ENCODE measurements around the gene PA2G4.

PA2G4 gene

DNA sequence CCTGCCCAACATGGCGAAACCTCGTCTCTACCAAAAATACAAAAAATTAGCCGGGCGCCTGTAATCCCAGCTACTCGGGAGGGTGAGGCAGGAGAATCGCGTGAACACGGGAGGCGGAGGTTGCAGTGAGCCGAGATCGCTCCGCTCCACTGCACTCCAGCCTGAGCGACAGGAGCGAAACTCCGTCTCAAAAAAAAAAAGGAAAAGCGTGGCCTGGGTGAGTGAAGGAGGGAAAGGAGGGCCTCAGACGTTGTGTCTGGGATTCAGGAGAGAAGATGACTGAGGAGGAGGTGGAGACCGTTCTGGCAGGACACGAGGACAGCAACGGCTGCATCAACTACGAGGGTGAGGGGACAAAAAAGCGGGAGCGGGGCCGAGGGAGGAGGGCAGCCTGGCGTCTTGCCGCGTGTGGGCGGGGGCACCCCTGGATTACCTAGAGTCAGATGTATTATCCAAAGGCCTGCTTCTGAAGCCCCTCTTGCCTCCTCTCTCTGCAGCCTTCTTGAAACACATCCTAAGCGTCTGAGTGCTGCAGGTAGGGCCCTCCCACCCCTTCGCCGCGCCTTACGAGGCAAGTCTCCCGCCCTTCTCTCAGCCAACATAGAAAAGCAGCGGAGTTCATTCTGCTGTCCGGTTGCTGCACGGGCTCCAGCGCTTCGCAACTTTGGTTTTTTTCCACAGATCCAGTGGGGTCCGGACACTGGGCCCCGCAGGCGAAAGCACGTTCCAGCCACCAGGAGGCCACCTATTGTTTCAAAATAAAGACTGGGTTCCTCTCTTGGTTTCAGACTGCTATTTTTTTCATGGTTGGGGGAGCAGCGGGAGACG is 53.1 kb downstream of the PA2G4 start:
- Histone ChIP-seq H3K79me2 (ENCODE audit: control insufficient read depth, low read length) (peaks cover 59% of the 10 kb centered on the region), H3K4me1 (ENCODE audit: control insufficient read depth, low read length) (peaks cover 46% of the 10 kb centered on the region), H3K4me2 (ENCODE audit: low read length) (peak overlapping the region; percentile 77), H3K9me2 (replicated peaks; ENCODE audit: control insufficient read depth, low read length) (no peaks in the 10 kb centered on the region), H3K27me3 (ENCODE audit: control insufficient read depth, low read length) (no peaks in the 10 kb centered on the region), H3K27ac (ENCODE audit: low read depth, low read length) (peak overlapping the region; percentile 78), H3K36me3 (ENCODE audit: control insufficient read depth, low read length) (peaks cover 56% of the 10 kb centered on the region), H3F3A (ENCODE audit: control insufficient read depth, insufficient read depth) (peaks cover 11% of the 10 kb centered on the region), H3K9me3 (ENCODE audit: control insufficient read depth, insufficient read depth, low read length) (no peaks in the 10 kb centered on the region), H4K20me1 (ENCODE audit: control insufficient read depth, insufficient read depth, low read depth, low read length) (peaks cover 15% of the 10 kb centered on the region), H3K4me3 (ENCODE audit: low read length) (peak overlapping the region; percentile 82)
- TF ChIP-seq, protein P1, sequence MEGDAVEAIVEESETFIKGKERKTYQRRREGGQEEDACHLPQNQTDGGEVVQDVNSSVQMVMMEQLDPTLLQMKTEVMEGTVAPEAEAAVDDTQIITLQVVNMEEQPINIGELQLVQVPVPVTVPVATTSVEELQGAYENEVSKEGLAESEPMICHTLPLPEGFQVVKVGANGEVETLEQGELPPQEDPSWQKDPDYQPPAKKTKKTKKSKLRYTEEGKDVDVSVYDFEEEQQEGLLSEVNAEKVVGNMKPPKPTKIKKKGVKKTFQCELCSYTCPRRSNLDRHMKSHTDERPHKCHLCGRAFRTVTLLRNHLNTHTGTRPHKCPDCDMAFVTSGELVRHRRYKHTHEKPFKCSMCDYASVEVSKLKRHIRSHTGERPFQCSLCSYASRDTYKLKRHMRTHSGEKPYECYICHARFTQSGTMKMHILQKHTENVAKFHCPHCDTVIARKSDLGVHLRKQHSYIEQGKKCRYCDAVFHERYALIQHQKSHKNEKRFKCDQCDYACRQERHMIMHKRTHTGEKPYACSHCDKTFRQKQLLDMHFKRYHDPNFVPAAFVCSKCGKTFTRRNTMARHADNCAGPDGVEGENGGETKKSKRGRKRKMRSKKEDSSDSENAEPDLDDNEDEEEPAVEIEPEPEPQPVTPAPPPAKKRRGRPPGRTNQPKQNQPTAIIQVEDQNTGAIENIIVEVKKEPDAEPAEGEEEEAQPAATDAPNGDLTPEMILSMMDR (IDR thresholded peaks at IDR 0.05; ENCODE audit: low read depth, low read length, poor library complexity, severe bottlenecking): peak; percentile 43
- no peak for TF ChIP-seq EZH2phosphoT487 (IDR thresholded peaks at IDR 0.05; ENCODE audit: borderline replicate concordance, low read length)

DNA sequence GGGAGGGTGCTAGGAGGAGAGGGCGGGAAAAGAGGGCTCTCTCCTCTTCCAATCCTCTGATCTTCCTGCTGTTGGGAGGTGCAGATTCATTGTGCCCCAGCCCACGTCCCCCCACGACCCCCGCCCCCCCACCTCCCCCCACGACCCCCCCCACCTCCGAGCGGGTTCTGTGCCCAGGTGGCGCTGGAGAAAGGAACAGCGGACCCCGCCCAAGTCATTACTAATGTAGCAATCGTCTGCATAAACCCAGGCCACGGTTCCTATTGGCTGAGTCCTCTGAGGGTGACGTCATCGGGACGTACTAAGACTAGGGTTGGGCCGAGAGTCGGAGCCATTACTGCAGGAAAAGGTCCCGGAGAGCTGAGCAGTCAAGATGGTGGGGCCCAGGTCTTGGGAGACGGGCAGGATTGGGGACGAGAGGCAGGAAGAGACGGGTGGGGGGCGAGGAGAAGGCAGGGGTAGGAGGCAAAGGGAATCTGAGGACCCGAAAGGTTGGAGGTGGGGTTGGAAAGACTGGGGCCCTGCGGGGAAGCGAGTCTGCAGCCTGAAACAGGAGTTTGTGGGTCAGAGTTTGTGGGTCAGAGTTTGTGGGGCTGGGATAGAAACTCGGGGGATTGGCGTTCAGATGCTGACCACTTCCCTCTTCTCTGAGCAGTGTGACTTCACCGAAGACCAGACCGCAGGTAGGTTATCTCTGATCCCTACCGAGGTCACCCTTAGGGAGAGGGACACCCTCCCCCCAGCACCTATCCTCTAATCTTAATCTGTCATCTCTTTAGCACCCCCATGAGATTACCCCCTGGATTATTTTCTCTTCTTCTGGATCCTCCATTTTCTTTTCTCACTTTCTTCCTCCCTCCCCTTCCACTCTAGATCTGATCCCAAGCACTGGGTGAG is 53.9 kb downstream of the PA2G4 start, which contains the start of gene MYL6:
TSS of gene MYL6 (plus strand) at position 331 of the 897 bp plus-strand sequence. CDS start at position 374, 43 bp downstream.
- H3K36me3 ChIP-seq (ENCODE audit: control insufficient read depth, low read length): peaks cover 64% of the 10 kb centered on the region
- H3K9me3 ChIP-seq (ENCODE audit: control insufficient read depth, insufficient read depth, low read length): no peaks in the 10 kb centered on the region
- peak within 1 kb of the TSS; percentile 94 for H3K4me2 ChIP-seq (ENCODE audit: low read length)
- H3K4me3 ChIP-seq (ENCODE audit: low read length): peak within 1 kb of the TSS; percentile 91
- peaks cover 15% of the 10 kb centered on the region for H4K20me1 ChIP-seq (ENCODE audit: control insufficient read depth, insufficient read depth, low read depth, low read length)
- H3F3A ChIP-seq (ENCODE audit: control insufficient read depth, insufficient read depth): peaks cover 20% of the 10 kb centered on the region
- peak within 1 kb of the TSS; percentile 78 for H3K27ac ChIP-seq (ENCODE audit: low read depth, low read length)
- H3K27me3 ChIP-seq (ENCODE audit: control insufficient read depth, low read length): no peaks in the 10 kb centered on the region
- H3K9me2 ChIP-seq (replicated peaks; ENCODE audit: control insufficient read depth, low read length): no peaks in the 10 kb centered on the region
- peaks cover 41% of the 10 kb centered on the region for H3K4me1 ChIP-seq (ENCODE audit: control insufficient read depth, low read length)
- H3K79me2 ChIP-seq (ENCODE audit: control insufficient read depth, low read length): peaks cover 50% of the 10 kb centered on the region
- TF ChIP-seq EZH2phosphoT487 (IDR thresholded peaks at IDR 0.05; ENCODE audit: borderline replicate concordance, low read length): no peak
- TF ChIP-seq, protein P1 (IDR thresholded peaks at IDR 0.05; ENCODE audit: low read depth, low read length, poor library complexity, severe bottlenecking): no peak

DNA sequence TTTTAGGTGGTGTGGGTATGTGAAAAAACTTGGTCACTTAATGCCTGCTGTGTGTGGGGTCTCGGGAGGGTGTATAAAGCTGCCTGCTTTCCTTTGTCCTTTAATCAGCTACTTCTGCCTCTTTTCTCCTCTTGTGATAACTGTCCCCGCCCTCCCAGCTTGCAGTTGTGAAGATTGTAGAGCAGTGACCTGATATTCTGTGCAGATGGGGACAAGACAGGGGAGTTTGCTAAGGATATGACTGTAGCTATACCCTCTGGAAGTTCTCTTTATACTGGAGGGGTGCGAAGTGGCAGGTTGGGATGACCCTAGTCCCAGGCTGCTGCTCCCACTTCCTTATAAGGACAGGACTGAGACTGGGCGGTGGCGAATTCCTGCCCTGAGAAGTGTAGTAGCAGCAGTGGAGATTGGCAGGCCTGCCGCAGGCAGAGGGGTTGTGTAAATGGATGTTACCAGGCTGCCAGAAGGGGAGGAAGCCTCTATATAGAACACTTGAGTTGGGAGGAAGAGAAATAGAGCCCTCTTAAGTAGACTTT is 54.6 kb downstream of the PA2G4 start:
- peak overlapping the region; percentile 72 for H3K27ac ChIP-seq (ENCODE audit: low read depth, low read length)
- peaks cover 15% of the 10 kb centered on the region for H4K20me1 ChIP-seq (ENCODE audit: control insufficient read depth, insufficient read depth, low read depth, low read length)
- no peaks in the 10 kb centered on the region for H3K27me3 ChIP-seq (ENCODE audit: control insufficient read depth, low read length)
- H3K9me3 ChIP-seq (ENCODE audit: control insufficient read depth, insufficient read depth, low read length): no peaks in the 10 kb centered on the region
- H3K4me2 ChIP-seq (ENCODE audit: low read length): peak overlapping the region; percentile 94
- H3K4me1 ChIP-seq (ENCODE audit: control insufficient read depth, low read length): peaks cover 35% of the 10 kb centered on the region
- peaks cover 25% of the 10 kb centered on the region for H3F3A ChIP-seq (ENCODE audit: control insufficient read depth, insufficient read depth)
- no peaks in the 10 kb centered on the region for H3K9me2 ChIP-seq (replicated peaks; ENCODE audit: control insufficient read depth, low read length)
- H3K79me2 ChIP-seq (ENCODE audit: control insufficient read depth, low read length): peaks cover 48% of the 10 kb centered on the region
- peaks cover 72% of the 10 kb centered on the region for H3K36me3 ChIP-seq (ENCODE audit: control insufficient read depth, low read length)
- no peak for TF ChIP-seq EZH2phosphoT487 (IDR thresholded peaks at IDR 0.05; ENCODE audit: borderline replicate concordance, low read length)
- TF ChIP-seq, protein P1 (IDR thresholded peaks at IDR 0.05; ENCODE audit: low read depth, low read length, poor library complexity, severe bottlenecking): no peak
- H3K4me3 ChIP-seq (ENCODE audit: low read length): peak overlapping the region; percentile 91
